Activated CD4-positive, alpha-beta T cell treated with anti-CD3 and anti-CD28 coated beads, Interleukin-2, amount 50 U/mL, for 24 hours (primary cell): ENCODE measurements around the gene STK33.
A peak's percentile ranks its signal among the peaks of the same experiment; 100 is the strongest.

Experiments used
- DNase-seq, 2 donors: peaks; one replicate each; pipeline ENCODE4 v3.0.0-alpha.2; 2020; ENCODE audit warnings: low read depth in 1 of 2, low spot score in 1 of 2

STK33 gene

GRCh38 chr11:8604078-8604723 lies 10.2 kb upstream of the STK33 start:
- no peak for DNase-seq

GRCh38 chr11:8603696-8604077 lies 9.7 kb upstream of the STK33 start:
- DNase-seq = no peak

- DNase-seq = no peak
Observed at GRCh38 chr11:8601376-8602133, 7.5 kb upstream of the STK33 start.

DNA sequence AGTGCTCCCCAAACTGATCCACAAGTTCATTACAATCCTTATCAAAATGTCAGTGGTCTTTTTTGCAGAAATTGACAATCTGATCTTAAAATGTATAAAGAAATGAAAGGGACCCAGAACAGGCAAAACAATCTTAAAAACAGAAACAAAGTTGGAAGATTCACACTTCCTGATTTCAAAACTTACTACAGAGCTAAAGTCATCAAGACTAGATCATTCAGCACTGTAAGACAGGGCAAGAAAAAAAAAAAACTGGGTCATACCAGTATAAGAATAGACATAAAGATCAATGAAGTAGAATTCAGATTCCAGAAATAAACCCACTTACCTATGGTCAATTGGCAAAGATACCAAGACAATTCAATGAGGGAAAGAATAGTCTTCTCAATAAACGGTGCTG lies 4.5 kb upstream of the STK33 start:
- no peak for DNase-seq

DNA sequence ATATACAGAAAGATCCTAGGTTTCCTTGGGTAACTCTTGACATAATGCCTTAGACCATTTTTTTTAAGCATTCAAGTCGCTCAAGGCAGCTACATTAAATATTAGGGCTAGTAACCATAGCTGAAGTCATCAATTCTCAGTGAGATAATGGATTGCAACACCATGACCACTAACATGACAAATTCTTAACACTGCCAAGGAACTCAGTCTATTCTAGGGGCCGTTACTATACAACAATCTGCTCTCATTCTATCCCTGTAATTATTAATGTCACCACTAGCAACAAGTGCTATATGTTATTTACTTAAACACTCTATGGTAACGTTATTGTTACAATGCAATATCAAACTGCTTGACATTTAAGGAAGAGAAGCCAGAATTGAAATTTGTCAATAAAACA lies 3.2 kb upstream of the STK33 start:
- DNase-seq = no peak

GRCh38 chr11:8596504-8597046 lies 2.5 kb upstream of the STK33 start:
- DNase-seq = no peak

DNA sequence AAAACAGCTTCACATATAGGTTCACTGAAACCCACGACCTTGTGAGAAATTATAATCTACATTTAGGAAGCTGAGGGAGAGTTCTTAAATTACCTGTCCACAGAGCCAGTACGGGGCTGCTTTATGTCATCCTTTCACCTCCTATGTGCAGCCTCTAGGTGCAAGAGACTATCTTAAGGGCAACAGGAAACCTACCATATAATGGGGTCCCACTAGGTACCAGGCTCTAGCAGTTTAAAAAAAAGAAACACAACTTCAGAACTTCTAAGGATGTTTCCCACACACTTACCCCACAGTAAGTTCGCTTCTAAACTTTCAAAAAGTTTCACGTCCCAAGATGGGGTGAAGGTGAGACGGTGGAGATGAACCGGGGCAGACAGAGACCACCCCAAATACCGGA lies 573 bp downstream of the STK33 start:
- DNase-seq = no peak

DNA sequence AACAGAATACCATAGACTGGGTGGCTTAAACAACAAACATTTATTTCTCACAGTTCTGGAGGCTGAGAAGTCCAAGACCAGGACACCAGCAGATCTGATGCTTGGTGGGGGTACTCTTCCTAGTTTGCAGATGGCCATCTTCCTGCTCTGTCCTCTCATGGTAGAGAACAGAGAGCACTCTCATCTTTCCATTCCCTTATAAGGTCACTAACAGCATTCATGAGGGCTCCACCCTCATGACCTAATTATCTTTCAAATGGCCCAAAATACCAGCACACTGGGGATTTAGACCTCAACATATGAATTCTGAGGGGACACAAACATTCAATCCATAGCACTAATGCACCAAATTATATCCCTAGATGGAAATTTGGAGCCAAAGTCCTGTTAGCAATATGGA lies 6.1 kb downstream of the STK33 start:
- no peak for DNase-seq

GRCh38 chr11:8586805-8587204 lies 7.2 kb downstream of the STK33 start:
- DNase-seq = no peak

DNA sequence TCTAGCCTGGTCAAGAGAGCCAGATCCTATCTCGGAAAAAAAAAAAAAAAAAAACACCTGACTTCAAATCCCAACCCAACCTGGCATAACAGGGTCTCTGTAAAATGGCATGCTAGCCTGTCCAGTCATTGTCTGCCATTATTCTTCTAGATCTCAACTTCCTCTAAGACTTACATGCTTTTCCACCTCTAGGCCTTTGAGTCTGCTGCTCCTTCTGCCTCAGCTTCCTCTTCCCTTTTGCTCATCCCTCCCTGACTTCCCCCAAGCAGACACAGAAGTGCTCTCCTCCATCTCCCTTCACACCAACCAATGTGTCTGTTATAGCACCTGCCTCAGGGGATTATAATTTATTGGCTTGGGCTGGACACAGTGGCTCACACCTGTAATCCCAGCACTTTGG lies 7.8 kb downstream of the STK33 start:
- no peak for DNase-seq

GRCh38 chr11:8584511-8584910 lies 9.5 kb downstream of the STK33 start:
- DNase-seq = no peak

- no peak for DNase-seq
Observed at GRCh38 chr11:8584082-8584481, 9.9 kb downstream of the STK33 start.

DNA sequence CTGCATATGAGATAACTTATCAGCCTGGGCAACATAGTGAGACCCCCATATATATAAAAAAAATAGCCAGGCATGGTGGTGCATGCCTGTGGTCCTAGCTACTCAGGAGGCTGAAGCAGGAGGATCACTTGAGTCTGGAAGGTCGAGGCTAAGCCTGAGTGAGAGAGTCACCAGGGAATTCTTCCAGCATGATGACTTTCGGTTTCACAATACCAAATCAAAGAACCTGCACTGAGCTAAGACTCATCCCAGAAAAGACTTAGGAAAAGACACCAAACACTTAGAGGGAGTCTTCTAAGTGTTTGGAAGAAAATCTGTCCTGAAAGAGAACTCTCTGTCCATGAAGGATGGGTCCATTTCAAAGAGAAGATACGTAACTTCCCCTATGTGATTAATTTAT lies 12.7 kb downstream of the STK33 start:
- DNase-seq = no peak

- no peak for DNase-seq
Observed at GRCh38 chr11:8577791-8578581, 16.0 kb downstream of the STK33 start.

- DNase-seq = no peak
Observed at GRCh38 chr11:8574798-8575197, 19.2 kb downstream of the STK33 start.

DNA sequence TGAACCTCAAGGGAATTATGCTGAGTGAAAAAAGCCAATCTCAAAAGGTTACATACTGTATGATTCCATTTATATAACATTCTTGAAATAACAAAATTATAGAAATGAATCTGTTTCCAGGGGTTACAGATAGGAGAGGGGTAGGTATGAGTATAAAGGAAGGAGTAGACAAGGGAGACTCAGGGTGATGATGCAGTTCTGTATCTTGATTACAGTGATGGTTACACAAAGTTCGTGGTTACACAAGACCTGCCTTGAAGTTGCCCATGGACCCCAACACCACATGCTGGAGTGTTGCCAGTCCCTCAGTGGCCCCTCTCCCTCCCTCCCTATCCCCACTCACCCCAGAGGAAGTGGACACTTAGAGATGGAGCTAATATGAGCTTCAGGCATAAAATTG lies 20.3 kb downstream of the STK33 start:
- no peak for DNase-seq

DNA sequence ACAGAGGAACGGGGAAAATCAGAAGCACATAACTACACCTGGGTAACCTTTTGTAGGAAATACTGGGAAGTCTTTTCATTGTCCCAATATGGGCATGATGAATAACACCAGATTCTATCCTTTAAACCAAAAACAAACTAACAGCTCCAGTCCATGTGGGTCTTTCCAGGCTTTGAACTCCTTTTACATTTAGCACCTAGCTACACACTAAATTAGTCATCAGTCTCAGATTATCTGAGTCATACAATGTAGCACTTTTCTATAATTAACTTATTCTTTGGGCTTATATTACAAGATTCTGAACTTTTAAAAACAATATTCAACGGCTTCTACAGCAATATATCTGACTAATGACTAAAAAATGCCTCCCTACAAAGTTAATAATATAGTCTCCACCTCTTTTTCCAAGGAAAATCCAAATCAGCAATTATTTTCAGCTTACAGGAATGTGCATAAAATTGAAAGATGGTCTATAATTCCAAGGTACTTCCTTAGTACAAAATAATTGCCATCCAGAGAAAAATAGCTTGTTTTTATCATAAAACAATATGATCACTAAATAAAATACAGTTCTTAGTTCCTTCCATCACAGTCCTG lies 26.3 kb downstream of the STK33 start:
- DNase-seq = no peak

DNA sequence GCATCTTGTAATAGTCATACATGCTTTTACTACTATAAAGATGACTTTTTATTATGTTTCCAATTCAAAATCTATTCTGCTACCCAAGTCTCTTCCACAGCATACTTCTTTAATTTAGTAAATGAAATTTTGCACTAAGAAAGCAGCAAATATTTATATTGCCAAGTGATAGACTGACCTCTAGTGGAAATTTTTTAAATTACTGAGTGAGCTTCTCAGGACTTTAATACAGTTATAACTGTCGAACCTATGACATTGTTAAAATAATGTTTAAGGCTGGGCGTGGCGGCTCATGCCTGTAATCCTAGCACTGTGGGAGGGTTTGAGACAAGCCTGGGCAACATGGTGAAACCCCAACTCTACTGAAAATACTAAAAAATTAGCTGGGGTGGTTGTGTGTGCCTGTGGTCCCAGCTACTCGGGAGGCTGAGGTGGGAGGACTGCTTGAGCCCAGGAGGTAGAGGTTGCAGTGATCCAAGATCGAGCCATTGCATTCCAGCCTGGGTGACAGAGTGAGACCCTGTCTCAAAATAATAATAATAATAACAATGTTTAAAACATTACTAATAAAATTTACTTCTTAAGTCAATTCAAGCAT lies 27.3 kb downstream of the STK33 start:
- peak in 1 of 2 donors; percentile 0 for DNase-seq

- no peak for DNase-seq
Observed at GRCh38 chr11:8564526-8564925, 29.5 kb downstream of the STK33 start.

GRCh38 chr11:8561461-8561860 lies 32.6 kb downstream of the STK33 start:
- no peak for DNase-seq

DNA sequence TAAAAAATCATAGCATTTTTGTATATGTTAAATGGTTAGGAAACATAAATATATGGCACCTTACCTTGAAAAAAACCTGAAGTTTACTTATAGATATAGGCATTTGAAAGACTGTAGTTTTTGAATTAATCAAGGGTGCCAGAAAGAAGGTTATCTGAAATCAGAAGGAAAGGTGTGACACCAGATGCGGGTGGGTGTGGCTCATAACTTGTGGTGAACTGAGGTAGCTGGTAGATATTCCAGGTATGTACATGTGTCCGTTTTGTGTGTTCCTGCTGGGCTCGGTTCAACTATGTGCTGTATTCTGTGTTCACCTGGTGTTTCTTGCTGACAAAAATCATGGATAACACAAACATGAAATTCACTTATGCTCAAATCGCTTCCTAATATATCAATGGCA lies 35.6 kb downstream of the STK33 start:
- DNase-seq = no peak
